GM19467 (cell line): Measurements from ENCODE around the gene MATN1.
"Not testable (repeated sequence)": the region's sequence is repeated elsewhere in the genome, so short reads cannot be mapped to it uniquely, and the experiment has no call there.

Source experiments
- ATAC-seq: cut with Tn5 transposase; IDR thresholded peaks from one replicate; pipeline ENCODE4 v1.9.1; 2021; ENCODE audit warnings: mild to moderate bottlenecking, moderate library complexity; ENCODE audit not compliant: unreplicated experiment

MATN1 gene

GRCh38 chr1:30723331-30723755 lies at the start of gene MATN1:
Gene MATN1, minus strand, starts transcription at chr1:30723585. Its CDS starts 34 bp downstream, at chr1:30723551.
- no peak for ATAC-seq

- no peak for ATAC-seq
Observed at GRCh38 chr1:30771005-30771404, 47.6 kb upstream of the MATN1 start.

- no peak for ATAC-seq
Observed at GRCh38 chr1:30770150-30770549, 46.8 kb upstream of the MATN1 start.

GRCh38 chr1:30768830-30769718 lies 45.7 kb upstream of the MATN1 start:
- no peak for ATAC-seq

GRCh38 chr1:30768159-30768829 lies 44.9 kb upstream of the MATN1 start:
- no peak for ATAC-seq

- ATAC-seq = not testable (repeated sequence)
Observed at GRCh38 chr1:30766948-30767347, 43.6 kb upstream of the MATN1 start.

GRCh38 chr1:30765556-30766434 lies 42.4 kb upstream of the MATN1 start:
- no peak for ATAC-seq

GRCh38 chr1:30764939-30765555 lies 41.7 kb upstream of the MATN1 start:
- no peak for ATAC-seq

- ATAC-seq = no peak
Observed at GRCh38 chr1:30764396-30764795, 41.0 kb upstream of the MATN1 start.

- no peak for ATAC-seq
Observed at GRCh38 chr1:30763651-30764248, 40.4 kb upstream of the MATN1 start.

- ATAC-seq = no peak
Observed at GRCh38 chr1:30762930-30763650, 39.7 kb upstream of the MATN1 start.

- ATAC-seq = no peak
Observed at GRCh38 chr1:30762152-30762929, 39.0 kb upstream of the MATN1 start.

- ATAC-seq = no peak
Observed at GRCh38 chr1:30761381-30762151, 38.2 kb upstream of the MATN1 start.

- no peak for ATAC-seq
Observed at GRCh38 chr1:30760596-30761324, 37.4 kb upstream of the MATN1 start.

- no peak for ATAC-seq
Observed at GRCh38 chr1:30759718-30760281, 36.4 kb upstream of the MATN1 start.

- no peak for ATAC-seq
Observed at GRCh38 chr1:30758785-30759380, 35.5 kb upstream of the MATN1 start.
